Heart left ventricle (tissue), 13 donors: ENCODE data around the gene SGCA.

Source experiments
- POLR2A ChIP-seq, 2 donors: fragments of 450-650 bp; IDR thresholded peaks; one replicate each; pipeline ENCODE4 v1.6.1; 2017; ENCODE audit warnings: antibody characterized with exemption in 2 of 2, mild to moderate bottlenecking in 2 of 2, moderate library complexity in 2 of 2
- TF ChIP-seq, protein P1 (sequence below), 12 donors: fragments of 200-600 bp; sonication (generic) in 4 of 12; IDR thresholded peaks; one replicate each; pipeline versions ENCODE4 v1.5.0 to v1.8.0; 2018 to 2022; ENCODE audit warnings: antibody characterized with exemption in 12 of 12, mild to moderate bottlenecking in 5 of 12
- donor health status: ischemic (EF 13 %, LVEDD 7.1; RV severe dilation, severe dysfunction).
- donor health status: DM: no; HTN: yes; CAD: no.
- donor health status: DM: no; HTN: no; CAD: no.
- donor health status: ischemic (EF 25% LVEDD 6.9; RV normal size, moderate dysfunction).
- donor health status: ischemic (EF 25% LVEDD 5.7; RV mildly dilated, moderate dysfunction).
- donor health status: ischemic (EF 35%, LVEDD 5.7; RV mildly dilated, moderate dysfunction).
- donor health status: nonischemic (EF 11% LVEDD 7.7; RV severe dilation, severe dysfunction).
- donor health status: DM: yes; HTN: yes; CAD: no.
- donor health status: PGD.
- donor health status: ischemic (EF 29% LVEDD 5.4; RV normal size, mild dysfunction).
- donor health status: nonischemic (EF 23%, LVEDD 6.1; RV moderate dilation, normal function).

DNA sequence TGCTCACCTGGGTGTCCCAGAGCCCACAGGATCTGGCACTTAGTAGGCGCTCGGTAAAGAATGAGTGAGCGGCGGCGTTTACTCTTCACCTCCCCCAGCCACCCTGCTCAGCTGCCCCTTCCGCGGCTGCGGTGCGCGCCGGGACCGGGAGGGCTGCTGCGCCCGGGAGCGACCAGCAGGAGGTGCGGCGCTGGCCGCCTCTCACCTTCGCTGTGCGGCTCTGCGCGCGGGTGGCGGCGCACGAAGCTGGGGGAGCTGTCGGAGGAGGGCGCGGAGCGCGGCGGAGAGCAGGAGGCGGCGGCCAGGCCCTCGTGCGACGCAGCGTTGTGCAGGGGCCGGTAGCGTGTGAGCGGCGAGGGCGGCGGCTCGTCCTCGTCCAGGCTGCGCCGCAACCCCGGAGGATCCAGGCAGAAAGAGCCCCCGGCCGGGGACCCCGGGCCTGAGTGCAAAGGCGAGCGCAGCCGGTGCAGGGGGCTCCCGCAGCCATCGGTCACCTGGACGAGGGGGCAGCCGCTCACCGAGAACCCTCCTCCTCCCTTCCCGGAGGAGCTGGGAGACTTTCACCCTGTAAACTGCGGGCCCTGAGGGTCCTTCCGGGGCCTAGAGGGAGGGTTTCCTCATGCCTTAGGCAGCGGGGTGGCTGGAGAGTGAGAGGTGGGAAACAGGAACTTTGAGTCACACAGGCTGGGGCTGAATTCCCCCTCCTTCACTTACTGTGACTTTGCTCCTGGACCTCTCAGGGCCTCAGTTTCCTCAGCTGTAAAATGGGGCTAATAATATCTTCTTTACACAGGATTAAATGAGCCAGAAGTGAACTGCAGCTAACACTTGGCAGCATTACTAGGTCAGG lies 48.4 kb upstream of the SGCA start:
- TF ChIP-seq, protein P1, sequence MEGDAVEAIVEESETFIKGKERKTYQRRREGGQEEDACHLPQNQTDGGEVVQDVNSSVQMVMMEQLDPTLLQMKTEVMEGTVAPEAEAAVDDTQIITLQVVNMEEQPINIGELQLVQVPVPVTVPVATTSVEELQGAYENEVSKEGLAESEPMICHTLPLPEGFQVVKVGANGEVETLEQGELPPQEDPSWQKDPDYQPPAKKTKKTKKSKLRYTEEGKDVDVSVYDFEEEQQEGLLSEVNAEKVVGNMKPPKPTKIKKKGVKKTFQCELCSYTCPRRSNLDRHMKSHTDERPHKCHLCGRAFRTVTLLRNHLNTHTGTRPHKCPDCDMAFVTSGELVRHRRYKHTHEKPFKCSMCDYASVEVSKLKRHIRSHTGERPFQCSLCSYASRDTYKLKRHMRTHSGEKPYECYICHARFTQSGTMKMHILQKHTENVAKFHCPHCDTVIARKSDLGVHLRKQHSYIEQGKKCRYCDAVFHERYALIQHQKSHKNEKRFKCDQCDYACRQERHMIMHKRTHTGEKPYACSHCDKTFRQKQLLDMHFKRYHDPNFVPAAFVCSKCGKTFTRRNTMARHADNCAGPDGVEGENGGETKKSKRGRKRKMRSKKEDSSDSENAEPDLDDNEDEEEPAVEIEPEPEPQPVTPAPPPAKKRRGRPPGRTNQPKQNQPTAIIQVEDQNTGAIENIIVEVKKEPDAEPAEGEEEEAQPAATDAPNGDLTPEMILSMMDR (IDR thresholded peaks at IDR 0.05), result peak; percentile 28 to 72 (median 54)
- no peak for TF ChIP-seq POLR2A (IDR thresholded peaks at IDR 0.05)
